ENCODE results near the gene DUS2.

DNA sequence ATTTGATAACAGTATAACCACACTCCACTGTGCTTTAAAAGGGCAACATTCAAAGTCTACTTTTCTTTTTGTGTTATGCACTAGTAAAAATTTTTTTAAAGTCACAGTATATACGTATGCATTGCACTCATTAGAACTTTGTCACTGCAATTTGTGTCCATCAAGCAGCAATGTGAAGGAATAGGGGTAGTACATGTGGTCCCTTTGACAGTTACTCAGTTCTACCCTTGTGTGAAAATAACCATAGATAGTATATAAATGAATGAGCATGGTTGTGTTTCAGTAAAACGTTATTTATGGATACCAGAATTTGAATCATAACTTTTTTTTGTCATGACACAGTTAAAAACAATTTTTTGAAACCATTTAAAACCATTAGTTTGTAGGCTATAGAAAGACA is 92.8 kb downstream of the DUS2 start:
- TF ChIP-seq CTCF (IDR thresholded peaks at IDR 0.05) (no peak), NR3C1 (CRISPR knock-in tag; conservative IDR thresholded peaks at IDR 0.05; ENCODE audit: low read depth) (no peak), E2F5 (CRISPR knock-in tag; IDR thresholded peaks at IDR 0.05) (no peak), RELA (CRISPR knock-in tag; IDR thresholded peaks at IDR 0.05; ENCODE audit: borderline replicate concordance) (no peak), MXD4 (CRISPR knock-in tag; IDR thresholded peaks at IDR 0.05; ENCODE audit: borderline replicate concordance) (no peak), RORB (CRISPR knock-in tag; IDR thresholded peaks at IDR 0.05) (no peak), EMX1 (CRISPR knock-in tag; IDR thresholded peaks at IDR 0.05) (no peak), SP1 (CRISPR knock-in tag; conservative IDR thresholded peaks at IDR 0.05) (no peak), USF2 (CRISPR knock-in tag; IDR thresholded peaks at IDR 0.05) (no peak), E2F4 (CRISPR knock-in tag; IDR thresholded peaks at IDR 0.05; ENCODE audit: borderline replicate concordance, low read depth) (no peak), NFYB (CRISPR knock-in tag; conservative IDR thresholded peaks at IDR 0.05; ENCODE audit: low read depth) (no peak)
- TF ChIP-seq, protein P1, sequence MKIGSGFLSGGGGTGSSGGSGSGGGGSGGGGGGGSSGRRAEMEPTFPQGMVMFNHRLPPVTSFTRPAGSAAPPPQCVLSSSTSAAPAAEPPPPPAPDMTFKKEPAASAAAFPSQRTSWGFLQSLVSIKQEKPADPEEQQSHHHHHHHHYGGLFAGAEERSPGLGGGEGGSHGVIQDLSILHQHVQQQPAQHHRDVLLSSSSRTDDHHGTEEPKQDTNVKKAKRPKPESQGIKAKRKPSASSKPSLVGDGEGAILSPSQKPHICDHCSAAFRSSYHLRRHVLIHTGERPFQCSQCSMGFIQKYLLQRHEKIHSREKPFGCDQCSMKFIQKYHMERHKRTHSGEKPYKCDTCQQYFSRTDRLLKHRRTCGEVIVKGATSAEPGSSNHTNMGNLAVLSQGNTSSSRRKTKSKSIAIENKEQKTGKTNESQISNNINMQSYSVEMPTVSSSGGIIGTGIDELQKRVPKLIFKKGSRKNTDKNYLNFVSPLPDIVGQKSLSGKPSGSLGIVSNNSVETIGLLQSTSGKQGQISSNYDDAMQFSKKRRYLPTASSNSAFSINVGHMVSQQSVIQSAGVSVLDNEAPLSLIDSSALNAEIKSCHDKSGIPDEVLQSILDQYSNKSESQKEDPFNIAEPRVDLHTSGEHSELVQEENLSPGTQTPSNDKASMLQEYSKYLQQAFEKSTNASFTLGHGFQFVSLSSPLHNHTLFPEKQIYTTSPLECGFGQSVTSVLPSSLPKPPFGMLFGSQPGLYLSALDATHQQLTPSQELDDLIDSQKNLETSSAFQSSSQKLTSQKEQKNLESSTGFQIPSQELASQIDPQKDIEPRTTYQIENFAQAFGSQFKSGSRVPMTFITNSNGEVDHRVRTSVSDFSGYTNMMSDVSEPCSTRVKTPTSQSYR (CRISPR knock-in tag; IDR thresholded peaks at IDR 0.05), result no peak
- TF ChIP-seq, protein P2, sequence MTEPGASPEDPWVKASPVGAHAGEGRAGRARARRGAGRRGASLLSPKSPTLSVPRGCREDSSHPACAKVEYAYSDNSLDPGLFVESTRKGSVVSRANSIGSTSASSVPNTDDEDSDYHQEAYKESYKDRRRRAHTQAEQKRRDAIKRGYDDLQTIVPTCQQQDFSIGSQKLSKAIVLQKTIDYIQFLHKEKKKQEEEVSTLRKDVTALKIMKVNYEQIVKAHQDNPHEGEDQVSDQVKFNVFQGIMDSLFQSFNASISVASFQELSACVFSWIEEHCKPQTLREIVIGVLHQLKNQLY (CRISPR knock-in tag; IDR thresholded peaks at IDR 0.05), result no peak
